Breast epithelium (tissue), 4 donors: ENCODE results near the gene MICALL2. TPM values are rescaled to one million over a fixed set of nuclear protein-coding genes. Genes with fewer than 3 reads are reported as not detected.

ENCODE experiments used
- DNase-seq, 2 donors: peaks; one replicate each; pipeline ENCODE4 v3.0.0-alpha.2; 2019; ENCODE audit warnings: low spot score in 2 of 2
- H3K27ac ChIP-seq, 2 donors: fragments of 200-600 bp; sonication (generic) in 1 of 2; one replicate each; pipeline ENCODE4 v1.5.1; 2016 to 2019; ENCODE audit warnings: mild to moderate bottlenecking in 1 of 2
- H3K27me3 ChIP-seq, 2 donors: fragments of 200-600 bp; sonication (generic) in 1 of 2; one replicate each; pipeline versions ENCODE4 v1.5.1 to v1.6.0; 2017 to 2019; ENCODE audit warnings: control low read depth in 1 of 2, mild to moderate bottlenecking in 1 of 2
- H3K36me3 ChIP-seq: fragments of 200-600 bp; one replicate; pipeline ENCODE4 v1.5.1; 2019
- H3K4me1 ChIP-seq, 2 donors: fragments of 200-600 bp; sonication (generic); one replicate each; pipeline ENCODE4 v1.5.1; 2016 to 2019; ENCODE audit warnings: control low read depth in 1 of 2
- H3K4me3 ChIP-seq, 3 donors: fragments of 200-600 bp; sonication (generic); 1 replicate in 2 of 3; 2 replicates in 1 of 3; pipeline ENCODE4 v1.5.1; 2016 to 2019; ENCODE audit warnings: mild to moderate bottlenecking in 3 of 3, moderate library complexity in 2 of 3
- H3K9me3 ChIP-seq, 2 donors: fragments of 200-600 bp; sonication (generic) in 1 of 2; one replicate each; pipeline ENCODE4 v1.5.1; 2016 to 2019; ENCODE audit warnings: control low read depth in 1 of 2
- POLR2A ChIP-seq: fragments of 450-650 bp; IDR thresholded peaks from one replicate; pipeline ENCODE4 v1.6.1; 2016; ENCODE audit warnings: antibody characterized with exemption, mild to moderate bottlenecking, moderate library complexity
- POLR2AphosphoS5 ChIP-seq, 3 donors: sonication (generic); formaldehyde crosslinking; IDR thresholded peaks; one replicate each; pipeline ENCODE4 v1.6.1; 2017; ENCODE audit warnings: antibody characterized with exemption in 3 of 3
- intact Hi-C: fragments of 100-400 bp; cut with DNase I; formaldehyde crosslinking; loops from one replicate; pipeline ENCODE4 v1.15.1; 2023; ENCODE audit warnings: low total_unique reads
- total RNA-seq, 3 donors: library from RNA; depleted of rRNA; stranded (reverse); fragments of >200 nt; gene quantifications; one replicate each; pipeline ENCODE4 v1.1.0, GENCODE V29; 2016
- TF ChIP-seq, protein P1 (sequence below), 3 donors: fragments of 450-650 bp; IDR thresholded peaks; one replicate each; pipeline ENCODE4 v1.5.1; 2016 to 2017; ENCODE audit warnings: antibody characterized with exemption in 3 of 3, mild to moderate bottlenecking in 3 of 3, moderate library complexity in 3 of 3

The MICALL2 gene
- total RNA-seq, 3 donors from 2014 or later = 4.0 to 20.0 (median 15.8) TPM

DNA sequence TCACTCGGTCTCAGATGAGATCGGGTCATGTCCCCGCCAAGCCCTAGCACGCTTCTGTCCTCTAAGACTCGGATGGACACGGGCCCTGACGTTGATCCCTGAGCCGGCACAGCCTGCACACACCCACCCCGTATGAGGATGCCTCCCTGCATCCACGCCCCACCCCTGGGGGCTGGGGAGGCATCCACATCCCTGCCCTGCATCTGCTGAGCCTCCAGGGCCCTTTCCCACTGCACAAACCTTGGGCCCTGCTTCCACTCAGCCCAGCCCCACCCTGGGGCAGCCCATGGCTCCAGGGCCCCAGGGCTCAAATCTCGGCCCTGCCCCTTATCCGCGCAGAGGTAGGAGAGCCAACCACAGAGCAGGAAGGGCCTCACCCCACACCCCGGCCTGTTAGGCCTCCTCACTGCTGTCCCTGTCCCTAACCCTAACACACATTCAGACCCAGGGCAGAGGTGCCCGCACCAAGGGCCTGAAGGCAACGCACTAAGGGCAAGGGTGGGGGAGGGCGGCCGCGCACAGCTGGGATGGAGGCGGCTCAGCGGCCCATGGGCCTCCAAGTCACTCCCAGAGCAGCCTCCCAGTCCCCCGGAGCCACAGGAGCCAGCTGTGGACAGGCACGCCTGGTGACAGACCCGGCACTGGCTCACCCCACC is 9.5 kb upstream of the MICALL2 start:
- no peak overlapping the region for H3K4me3 ChIP-seq
- no peak for DNase-seq
- no peak for TF ChIP-seq POLR2A
- TF ChIP-seq, protein P1, sequence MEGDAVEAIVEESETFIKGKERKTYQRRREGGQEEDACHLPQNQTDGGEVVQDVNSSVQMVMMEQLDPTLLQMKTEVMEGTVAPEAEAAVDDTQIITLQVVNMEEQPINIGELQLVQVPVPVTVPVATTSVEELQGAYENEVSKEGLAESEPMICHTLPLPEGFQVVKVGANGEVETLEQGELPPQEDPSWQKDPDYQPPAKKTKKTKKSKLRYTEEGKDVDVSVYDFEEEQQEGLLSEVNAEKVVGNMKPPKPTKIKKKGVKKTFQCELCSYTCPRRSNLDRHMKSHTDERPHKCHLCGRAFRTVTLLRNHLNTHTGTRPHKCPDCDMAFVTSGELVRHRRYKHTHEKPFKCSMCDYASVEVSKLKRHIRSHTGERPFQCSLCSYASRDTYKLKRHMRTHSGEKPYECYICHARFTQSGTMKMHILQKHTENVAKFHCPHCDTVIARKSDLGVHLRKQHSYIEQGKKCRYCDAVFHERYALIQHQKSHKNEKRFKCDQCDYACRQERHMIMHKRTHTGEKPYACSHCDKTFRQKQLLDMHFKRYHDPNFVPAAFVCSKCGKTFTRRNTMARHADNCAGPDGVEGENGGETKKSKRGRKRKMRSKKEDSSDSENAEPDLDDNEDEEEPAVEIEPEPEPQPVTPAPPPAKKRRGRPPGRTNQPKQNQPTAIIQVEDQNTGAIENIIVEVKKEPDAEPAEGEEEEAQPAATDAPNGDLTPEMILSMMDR (IDR thresholded peaks at IDR 0.05) = no peak
- TF ChIP-seq POLR2AphosphoS5 (IDR thresholded peaks at IDR 0.05) = no peak
- intact Hi-C loops = loop anchor here (1.0 kb wide), 1 partner anchor 26 kb away; no protein-coding TSS in a partner anchor
- no peaks in the 10 kb centered on the region for H3K4me1 ChIP-seq
- H3K27me3 ChIP-seq = no peaks in the 10 kb centered on the region
- H3K9me3 ChIP-seq = no peaks in the 10 kb centered on the region
- H3K27ac ChIP-seq = no peak overlapping the region
- H3K36me3 ChIP-seq = peaks cover 8% of the 10 kb centered on the region

DNA sequence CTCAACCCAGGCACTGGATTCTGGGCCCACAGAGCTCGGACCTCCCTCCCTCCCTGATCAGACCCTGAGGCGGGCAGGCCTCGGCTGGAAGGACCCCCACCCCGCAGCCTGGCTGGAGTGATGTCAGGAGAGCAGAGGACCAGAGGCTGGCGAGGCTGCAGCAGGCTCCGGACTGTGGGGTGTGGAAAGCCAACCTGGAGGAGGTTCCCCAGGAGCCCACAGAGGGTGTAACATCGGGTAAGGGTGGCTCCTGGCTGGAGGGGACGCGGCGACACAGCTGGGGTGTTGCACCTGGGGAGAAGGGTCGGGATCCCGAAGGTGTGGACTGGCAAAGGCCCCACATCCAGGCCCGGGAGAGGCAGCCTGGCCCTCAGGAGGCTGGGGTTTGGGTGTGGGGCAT is 8.9 kb upstream of the MICALL2 start:
- intact Hi-C loops = no loop called here
- Histone ChIP-seq H3K4me3 (no peak overlapping the region), H3K9me3 (no peaks in the 10 kb centered on the region), H3K36me3 (peaks cover 8% of the 10 kb centered on the region), H3K27me3 (no peaks in the 10 kb centered on the region), H3K4me1 (no peaks in the 10 kb centered on the region), H3K27ac (peak overlapping the region in 1 of 2 donors; percentile 89)
- TF ChIP-seq POLR2AphosphoS5 (IDR thresholded peaks at IDR 0.05) = no peak
- TF ChIP-seq, protein P1 (IDR thresholded peaks at IDR 0.05) = no peak
- no peak for TF ChIP-seq POLR2A
- no peak for DNase-seq

DNA sequence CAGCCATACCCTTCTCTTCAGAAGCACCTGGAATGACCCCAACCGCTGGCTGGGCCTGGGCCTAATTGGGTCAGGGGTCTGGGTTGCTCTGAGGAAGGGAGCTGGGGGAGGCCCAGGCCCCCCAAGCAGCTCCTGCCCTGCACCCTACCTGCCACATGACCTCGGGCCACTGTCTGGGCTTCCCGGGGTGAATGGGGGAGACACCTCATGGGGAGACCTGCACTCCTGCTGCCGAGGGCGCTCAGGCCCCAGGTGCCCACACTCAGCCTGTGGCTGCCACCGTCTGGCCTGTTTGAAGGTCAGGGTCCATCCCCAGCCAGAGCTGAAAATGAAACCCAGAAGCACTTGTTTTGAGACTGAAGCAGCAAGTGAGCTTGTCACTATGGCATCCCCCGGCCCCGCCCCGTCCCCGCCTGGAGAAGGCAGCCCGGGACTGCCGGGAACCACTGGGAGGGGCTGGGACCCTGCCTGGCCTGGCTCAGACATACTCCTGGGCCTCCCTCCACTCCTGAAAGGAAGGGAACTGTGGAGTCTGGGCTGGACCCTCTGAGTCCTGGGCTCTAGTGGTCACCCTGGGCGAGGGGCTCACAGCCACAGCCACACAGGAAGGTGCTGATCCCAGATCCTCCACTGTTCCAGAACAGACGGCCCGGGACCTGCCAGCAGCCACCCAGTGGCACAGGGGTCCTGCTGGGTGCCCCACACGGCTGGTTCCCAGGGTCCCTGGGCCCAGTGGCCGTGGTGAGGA is 7.4 kb upstream of the MICALL2 start:
- TF ChIP-seq, protein P1 (IDR thresholded peaks at IDR 0.05) = no peak
- TF ChIP-seq POLR2AphosphoS5 (IDR thresholded peaks at IDR 0.05) (no peak), POLR2A (no peak)
- intact Hi-C loops = no loop called here
- no peaks in the 10 kb centered on the region for H3K27me3 ChIP-seq
- H3K4me3 ChIP-seq = peak overlapping the region in 1 of 3 donors; percentile 3
- H3K9me3 ChIP-seq = no peaks in the 10 kb centered on the region
- H3K4me1 ChIP-seq = no peaks in the 10 kb centered on the region
- no peak for DNase-seq
- peaks cover 8% of the 10 kb centered on the region for H3K36me3 ChIP-seq
- peak overlapping the region in 1 of 2 donors; percentile 89 for H3K27ac ChIP-seq

DNA sequence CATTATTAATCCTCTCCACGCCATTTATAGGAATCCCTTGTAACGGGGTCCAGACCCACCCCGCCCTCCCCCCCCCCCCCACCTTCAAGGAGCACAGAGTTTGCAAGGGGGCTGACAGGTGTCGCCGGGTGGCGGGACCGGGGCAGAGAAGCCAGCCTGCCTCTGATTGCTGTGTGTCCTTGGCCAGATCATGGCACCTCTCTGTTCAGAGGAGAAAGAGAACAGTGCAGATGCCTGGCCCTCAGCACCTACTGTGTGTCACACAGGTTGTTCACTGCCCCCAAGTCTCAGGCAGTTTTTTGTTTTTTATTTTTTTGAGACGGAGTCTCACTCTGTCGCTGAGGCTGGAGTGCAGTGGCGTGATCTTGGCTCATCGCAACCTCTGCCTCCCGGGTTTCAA is 5.4 kb upstream of the MICALL2 start:
- peaks cover 0 to 5% of the 10 kb centered on the region in 2 donors for H3K4me1 ChIP-seq
- intact Hi-C loops = no loop called here
- no peak for DNase-seq
- H3K27me3 ChIP-seq = no peaks in the 10 kb centered on the region
- TF ChIP-seq POLR2AphosphoS5 (IDR thresholded peaks at IDR 0.05) (no peak), POLR2A (no peak)
- TF ChIP-seq, protein P1 (IDR thresholded peaks at IDR 0.05) = no peak
- H3K27ac ChIP-seq = no peak overlapping the region
- no peaks in the 10 kb centered on the region for H3K9me3 ChIP-seq
- no peaks in the 10 kb centered on the region for H3K36me3 ChIP-seq
- no peak overlapping the region for H3K4me3 ChIP-seq

DNA sequence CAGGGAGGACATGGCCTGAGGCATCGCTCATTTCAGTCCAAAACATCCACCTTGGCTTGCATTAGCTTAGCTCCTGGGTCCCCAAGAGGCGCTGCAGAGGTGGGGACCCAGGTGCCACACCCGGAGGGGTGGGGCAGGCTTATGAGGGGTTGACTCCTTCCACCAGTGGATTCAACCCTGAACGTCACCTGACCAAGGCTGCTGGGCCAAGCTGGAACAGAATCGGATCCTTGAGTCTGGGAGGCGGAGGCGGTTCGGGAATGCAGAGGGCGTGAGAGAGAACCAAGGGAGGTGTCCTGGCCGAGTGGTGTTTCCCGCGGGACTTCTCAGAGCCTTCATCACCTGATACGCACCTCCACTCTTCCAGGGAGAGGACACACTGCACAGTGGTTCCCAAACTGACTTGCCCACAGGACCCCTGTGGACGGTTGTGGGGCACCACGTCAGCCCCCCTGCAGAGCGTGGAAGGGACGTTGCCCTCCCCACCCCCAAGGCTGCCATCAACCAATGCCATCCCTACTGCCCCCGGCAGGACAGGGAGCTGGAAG is 4.5 kb upstream of the MICALL2 start:
- H3K4me3 ChIP-seq = no peak overlapping the region
- DNase-seq = no peak
- H3K27ac ChIP-seq = no peak overlapping the region
- peaks cover 0 to 5% of the 10 kb centered on the region in 2 donors for H3K4me1 ChIP-seq
- no peaks in the 10 kb centered on the region for H3K27me3 ChIP-seq
- intact Hi-C loops = no loop called here
- TF ChIP-seq POLR2A (no peak), POLR2AphosphoS5 (IDR thresholded peaks at IDR 0.05) (no peak)
- TF ChIP-seq, protein P1 (IDR thresholded peaks at IDR 0.05) = no peak
- H3K9me3 ChIP-seq = no peaks in the 10 kb centered on the region
- H3K36me3 ChIP-seq = no peaks in the 10 kb centered on the region
